NB4 (cell line): ENCODE results near the gene ST13.

Experiments
- POLR2A ChIP-seq: IDR thresholded peaks from 2 replicates; pipeline ENCODE4 v1.6.1; 2011; ENCODE audit warnings: mild to moderate bottlenecking; ENCODE audit not compliant: insufficient read length; ENCODE audit errors: extremely low read depth
- TF ChIP-seq, protein P1 (sequence below): IDR thresholded peaks from one replicate; pipeline ENCODE4 v1.5.1; 2012; ENCODE audit warnings: low read depth, low read length

DNA sequence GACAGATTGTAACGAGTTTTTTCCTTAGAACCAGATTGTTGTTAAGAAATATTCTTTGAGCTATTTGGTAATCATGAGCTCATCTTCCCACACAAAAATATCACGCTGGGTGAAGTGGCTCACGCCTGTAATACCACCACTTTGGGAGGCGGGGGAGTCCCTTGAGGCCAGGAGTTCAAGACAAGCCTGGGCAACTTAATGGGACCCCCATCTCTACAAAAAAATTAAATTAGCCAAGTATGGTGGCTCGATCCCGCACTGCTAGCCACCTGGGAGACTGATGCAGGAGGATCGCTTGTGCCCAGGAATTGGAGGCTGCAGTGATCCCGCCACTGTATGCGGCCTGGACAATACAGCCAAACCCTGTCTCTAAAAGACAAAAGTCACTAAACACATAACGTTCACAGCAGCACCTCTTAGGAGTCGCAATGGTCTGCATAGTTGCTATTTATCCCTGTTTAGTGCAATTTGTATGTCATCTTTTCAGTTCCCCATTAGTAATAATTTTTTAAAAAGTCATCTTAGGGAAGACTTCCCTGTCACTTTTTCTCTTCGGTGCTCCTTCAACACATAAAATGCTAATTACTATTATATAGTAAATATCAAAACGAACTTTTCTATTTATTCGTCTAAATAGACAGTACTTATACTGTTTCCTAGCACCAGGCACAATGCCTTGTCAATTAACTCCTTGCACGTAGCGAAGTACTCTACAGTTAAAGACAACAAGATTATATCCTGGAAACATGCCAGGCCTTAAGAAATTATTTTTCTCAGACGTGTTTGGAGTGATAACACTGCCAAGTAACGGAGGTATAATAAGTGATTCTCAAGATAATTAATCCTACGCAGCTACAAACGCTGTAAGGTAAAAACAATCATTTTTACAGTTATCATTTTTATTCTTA lies 1.1 kb downstream of the ST13 start:
- TF ChIP-seq, protein P1, sequence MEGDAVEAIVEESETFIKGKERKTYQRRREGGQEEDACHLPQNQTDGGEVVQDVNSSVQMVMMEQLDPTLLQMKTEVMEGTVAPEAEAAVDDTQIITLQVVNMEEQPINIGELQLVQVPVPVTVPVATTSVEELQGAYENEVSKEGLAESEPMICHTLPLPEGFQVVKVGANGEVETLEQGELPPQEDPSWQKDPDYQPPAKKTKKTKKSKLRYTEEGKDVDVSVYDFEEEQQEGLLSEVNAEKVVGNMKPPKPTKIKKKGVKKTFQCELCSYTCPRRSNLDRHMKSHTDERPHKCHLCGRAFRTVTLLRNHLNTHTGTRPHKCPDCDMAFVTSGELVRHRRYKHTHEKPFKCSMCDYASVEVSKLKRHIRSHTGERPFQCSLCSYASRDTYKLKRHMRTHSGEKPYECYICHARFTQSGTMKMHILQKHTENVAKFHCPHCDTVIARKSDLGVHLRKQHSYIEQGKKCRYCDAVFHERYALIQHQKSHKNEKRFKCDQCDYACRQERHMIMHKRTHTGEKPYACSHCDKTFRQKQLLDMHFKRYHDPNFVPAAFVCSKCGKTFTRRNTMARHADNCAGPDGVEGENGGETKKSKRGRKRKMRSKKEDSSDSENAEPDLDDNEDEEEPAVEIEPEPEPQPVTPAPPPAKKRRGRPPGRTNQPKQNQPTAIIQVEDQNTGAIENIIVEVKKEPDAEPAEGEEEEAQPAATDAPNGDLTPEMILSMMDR = no peak
- no peak for TF ChIP-seq POLR2A
